Measurements from ENCODE around the gene POU2AF1.

DNA sequence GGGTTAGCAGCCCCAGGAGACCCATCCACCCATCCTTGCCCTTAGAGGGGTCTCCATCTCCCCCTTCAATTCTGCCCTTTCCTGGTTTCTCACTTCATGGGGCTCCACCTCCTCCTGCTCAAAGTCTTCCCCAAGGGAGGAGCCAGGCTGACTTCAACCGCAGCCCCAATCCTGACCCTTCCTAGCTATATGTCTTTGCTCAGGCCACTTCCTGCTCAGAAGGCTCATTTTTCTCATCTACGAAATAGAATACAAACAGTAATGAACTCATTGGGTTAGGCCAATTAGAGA, 24.5 kb downstream of the POU2AF1 start:
- TF ChIP-seq, protein P1, sequence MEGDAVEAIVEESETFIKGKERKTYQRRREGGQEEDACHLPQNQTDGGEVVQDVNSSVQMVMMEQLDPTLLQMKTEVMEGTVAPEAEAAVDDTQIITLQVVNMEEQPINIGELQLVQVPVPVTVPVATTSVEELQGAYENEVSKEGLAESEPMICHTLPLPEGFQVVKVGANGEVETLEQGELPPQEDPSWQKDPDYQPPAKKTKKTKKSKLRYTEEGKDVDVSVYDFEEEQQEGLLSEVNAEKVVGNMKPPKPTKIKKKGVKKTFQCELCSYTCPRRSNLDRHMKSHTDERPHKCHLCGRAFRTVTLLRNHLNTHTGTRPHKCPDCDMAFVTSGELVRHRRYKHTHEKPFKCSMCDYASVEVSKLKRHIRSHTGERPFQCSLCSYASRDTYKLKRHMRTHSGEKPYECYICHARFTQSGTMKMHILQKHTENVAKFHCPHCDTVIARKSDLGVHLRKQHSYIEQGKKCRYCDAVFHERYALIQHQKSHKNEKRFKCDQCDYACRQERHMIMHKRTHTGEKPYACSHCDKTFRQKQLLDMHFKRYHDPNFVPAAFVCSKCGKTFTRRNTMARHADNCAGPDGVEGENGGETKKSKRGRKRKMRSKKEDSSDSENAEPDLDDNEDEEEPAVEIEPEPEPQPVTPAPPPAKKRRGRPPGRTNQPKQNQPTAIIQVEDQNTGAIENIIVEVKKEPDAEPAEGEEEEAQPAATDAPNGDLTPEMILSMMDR (IDR thresholded peaks at IDR 0.05): no peak
- TF ChIP-seq POLR2A (IDR thresholded peaks at IDR 0.05): no peak
